ENCODE results near the gene FLNB.

DNA sequence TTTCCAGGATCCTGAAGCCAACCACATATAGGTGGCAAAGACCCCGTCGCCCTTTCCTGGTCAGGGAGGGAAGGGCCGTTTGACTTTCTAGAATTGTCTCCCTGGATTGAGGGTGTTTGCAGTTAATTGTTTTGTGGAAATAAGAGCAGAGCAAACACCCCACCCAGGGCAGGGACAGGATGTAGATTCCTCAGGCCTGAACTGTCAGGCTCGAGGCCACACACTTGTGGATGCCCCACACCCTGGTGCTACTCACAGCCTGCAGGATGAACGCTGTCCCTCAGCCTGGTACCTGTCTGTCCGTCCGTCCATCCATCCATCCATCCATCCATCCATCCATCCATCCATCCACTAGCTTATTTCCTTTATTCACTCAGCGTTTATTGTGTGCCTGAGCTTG is 29.9 kb upstream of the FLNB start:
- TF ChIP-seq POLR2AphosphoS5 (IDR thresholded peaks at IDR 0.05; ENCODE audit: low read depth, low read length) (no peak), POLR2A (IDR thresholded peaks at IDR 0.05; ENCODE audit: low read depth, low read length) (no peak), POU2F2 (IDR thresholded peaks at IDR 0.05; ENCODE audit: low read depth, low read length) (no peak)

Data from GM12891 (cell line).